ENCODE results near the gene C10orf67. TPM values are rescaled to one million over a fixed set of nuclear protein-coding genes. Genes with fewer than 3 reads are reported as not detected.
"Not testable (repeated sequence)": the region's sequence is repeated elsewhere in the genome, so short reads cannot be mapped to it uniquely, and the experiment has no call there.

C10orf67 gene
- total RNA-seq, 1 experiment from 2014 or later, result not detected

- H3K27me3 ChIP-seq (ENCODE audit: control insufficient read depth, insufficient read depth, low read length), result no peaks in the 10 kb centered on the region
These were observed 46.2 kb upstream of the C10orf67 start for GRCh38 chr10:23390809-23391208.

DNA sequence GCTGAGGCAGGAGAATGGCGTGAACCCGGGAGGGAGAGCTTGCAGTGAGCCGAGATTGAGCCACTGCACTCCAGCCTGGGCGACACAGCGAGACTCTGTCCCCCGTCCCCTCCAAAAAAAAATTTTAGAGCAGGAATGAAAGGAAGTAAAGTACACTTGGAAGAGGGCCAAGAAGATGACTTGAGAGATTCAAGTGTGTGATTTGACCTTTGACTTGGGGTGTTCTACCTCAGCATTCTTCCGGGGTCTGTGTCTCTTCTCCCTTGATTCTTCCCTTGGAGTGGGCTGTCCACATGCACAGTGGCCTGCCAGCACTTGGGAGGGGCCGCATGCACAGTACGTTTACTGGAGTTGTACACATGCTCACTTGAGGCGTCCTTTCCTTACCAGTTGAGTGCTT lies 45.8 kb upstream of the C10orf67 start:
- BruUV-seq (replicated peaks); in situ Hi-C loops (cut with HindIII; ENCODE audit: low pct_unique_long_range_greater_than_20kb, low sequenced_read_pairs); POLR2A ChIA-PET; DNase-seq (ENCODE audit: low read depth, low spot score); H3K27ac ChIP-seq (ENCODE audit: low read length); H3K4me3 ChIP-seq (ENCODE audit: low read depth in 2 of 2, low read length in 2 of 2); intact Hi-C loops (cut with micrococcal nuclease; ENCODE audit: unreplicated experiment); H3K36me3 ChIP-seq (ENCODE audit: control insufficient read depth, insufficient read depth, low read length); H3K9me3 ChIP-seq (ENCODE audit: control insufficient read depth, insufficient read depth, low read depth, low read length); H3K4me1 ChIP-seq (ENCODE audit: control insufficient read depth, insufficient read depth, low read length); H3K27me3 ChIP-seq (ENCODE audit: control insufficient read depth, insufficient read depth, low read length); CTCF ChIA-PET; ATAC-seq: not testable (repeated sequence)

More at GRCh38 chr10:23390809-23391208, 46.2 kb upstream of the C10orf67 start:
- Histone ChIP-seq H3K9me3 (ENCODE audit: control insufficient read depth, insufficient read depth, low read depth, low read length) (no peaks in the 10 kb centered on the region), H3K4me3 (ENCODE audit: low read depth in 2 of 2, low read length in 2 of 2) (no peak overlapping the region), H3K4me1 (ENCODE audit: control insufficient read depth, insufficient read depth, low read length) (no peaks in the 10 kb centered on the region), H3K36me3 (ENCODE audit: control insufficient read depth, insufficient read depth, low read length) (no peaks in the 10 kb centered on the region), H3K27ac (ENCODE audit: low read length) (no peak overlapping the region)
- DNase-seq (ENCODE audit: low read depth, low spot score) (no peak), ATAC-seq (no peak)
- ChIA-PET CTCF (no interaction called here), POLR2A (no interaction called here)
- in situ Hi-C loops (cut with HindIII; ENCODE audit: low pct_unique_long_range_greater_than_20kb, low sequenced_read_pairs) (no loop called here), intact Hi-C loops (cut with micrococcal nuclease; ENCODE audit: unreplicated experiment) (no loop called here)
- no peak for TF ChIP-seq SIN3A (IDR thresholded peaks at IDR 0.05; ENCODE audit: borderline replicate concordance, insufficient read depth, low read depth, low read length)
- TF ChIP-seq POLR2AphosphoS5 (IDR thresholded peaks at IDR 0.05; ENCODE audit: low read depth, low read length), result no peak
- TF ChIP-seq, protein P1, sequence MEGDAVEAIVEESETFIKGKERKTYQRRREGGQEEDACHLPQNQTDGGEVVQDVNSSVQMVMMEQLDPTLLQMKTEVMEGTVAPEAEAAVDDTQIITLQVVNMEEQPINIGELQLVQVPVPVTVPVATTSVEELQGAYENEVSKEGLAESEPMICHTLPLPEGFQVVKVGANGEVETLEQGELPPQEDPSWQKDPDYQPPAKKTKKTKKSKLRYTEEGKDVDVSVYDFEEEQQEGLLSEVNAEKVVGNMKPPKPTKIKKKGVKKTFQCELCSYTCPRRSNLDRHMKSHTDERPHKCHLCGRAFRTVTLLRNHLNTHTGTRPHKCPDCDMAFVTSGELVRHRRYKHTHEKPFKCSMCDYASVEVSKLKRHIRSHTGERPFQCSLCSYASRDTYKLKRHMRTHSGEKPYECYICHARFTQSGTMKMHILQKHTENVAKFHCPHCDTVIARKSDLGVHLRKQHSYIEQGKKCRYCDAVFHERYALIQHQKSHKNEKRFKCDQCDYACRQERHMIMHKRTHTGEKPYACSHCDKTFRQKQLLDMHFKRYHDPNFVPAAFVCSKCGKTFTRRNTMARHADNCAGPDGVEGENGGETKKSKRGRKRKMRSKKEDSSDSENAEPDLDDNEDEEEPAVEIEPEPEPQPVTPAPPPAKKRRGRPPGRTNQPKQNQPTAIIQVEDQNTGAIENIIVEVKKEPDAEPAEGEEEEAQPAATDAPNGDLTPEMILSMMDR (IDR thresholded peaks at IDR 0.05), result no peak
- TF ChIP-seq, protein P2, sequence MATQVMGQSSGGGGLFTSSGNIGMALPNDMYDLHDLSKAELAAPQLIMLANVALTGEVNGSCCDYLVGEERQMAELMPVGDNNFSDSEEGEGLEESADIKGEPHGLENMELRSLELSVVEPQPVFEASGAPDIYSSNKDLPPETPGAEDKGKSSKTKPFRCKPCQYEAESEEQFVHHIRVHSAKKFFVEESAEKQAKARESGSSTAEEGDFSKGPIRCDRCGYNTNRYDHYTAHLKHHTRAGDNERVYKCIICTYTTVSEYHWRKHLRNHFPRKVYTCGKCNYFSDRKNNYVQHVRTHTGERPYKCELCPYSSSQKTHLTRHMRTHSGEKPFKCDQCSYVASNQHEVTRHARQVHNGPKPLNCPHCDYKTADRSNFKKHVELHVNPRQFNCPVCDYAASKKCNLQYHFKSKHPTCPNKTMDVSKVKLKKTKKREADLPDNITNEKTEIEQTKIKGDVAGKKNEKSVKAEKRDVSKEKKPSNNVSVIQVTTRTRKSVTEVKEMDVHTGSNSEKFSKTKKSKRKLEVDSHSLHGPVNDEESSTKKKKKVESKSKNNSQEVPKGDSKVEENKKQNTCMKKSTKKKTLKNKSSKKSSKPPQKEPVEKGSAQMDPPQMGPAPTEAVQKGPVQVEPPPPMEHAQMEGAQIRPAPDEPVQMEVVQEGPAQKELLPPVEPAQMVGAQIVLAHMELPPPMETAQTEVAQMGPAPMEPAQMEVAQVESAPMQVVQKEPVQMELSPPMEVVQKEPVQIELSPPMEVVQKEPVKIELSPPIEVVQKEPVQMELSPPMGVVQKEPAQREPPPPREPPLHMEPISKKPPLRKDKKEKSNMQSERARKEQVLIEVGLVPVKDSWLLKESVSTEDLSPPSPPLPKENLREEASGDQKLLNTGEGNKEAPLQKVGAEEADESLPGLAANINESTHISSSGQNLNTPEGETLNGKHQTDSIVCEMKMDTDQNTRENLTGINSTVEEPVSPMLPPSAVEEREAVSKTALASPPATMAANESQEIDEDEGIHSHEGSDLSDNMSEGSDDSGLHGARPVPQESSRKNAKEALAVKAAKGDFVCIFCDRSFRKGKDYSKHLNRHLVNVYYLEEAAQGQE (IDR thresholded peaks at IDR 0.05; ENCODE audit: insufficient read depth in 1 of 2, low read depth in 2 of 2, low read length in 1 of 2), result no peak
- no peak for TF ChIP-seq TCF7L2 (IDR thresholded peaks at IDR 0.05; ENCODE audit: low read depth, low read length)
- BruUV-seq (replicated peaks), result no TSS peak

DNA sequence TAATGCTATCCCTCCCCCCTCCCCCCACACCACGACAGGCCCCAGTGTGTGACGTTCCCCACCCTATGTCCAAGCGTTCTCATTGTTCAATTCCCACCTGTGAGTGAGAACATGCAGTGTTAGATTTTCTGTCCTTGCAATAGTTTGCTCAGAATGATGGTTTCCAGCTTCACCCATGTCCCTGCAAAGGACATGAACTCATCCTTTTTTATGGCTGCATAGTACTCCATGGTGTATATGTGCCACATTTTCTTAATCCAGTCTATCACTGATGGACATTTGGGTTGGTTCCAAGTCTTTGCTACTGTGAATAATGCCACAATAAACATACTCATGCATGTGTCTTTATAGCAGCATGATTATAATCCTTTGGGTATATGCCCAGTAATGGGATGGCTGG lies 42.9 kb upstream of the C10orf67 start:
- BruUV-seq (replicated peaks); in situ Hi-C loops (cut with HindIII; ENCODE audit: low pct_unique_long_range_greater_than_20kb, low sequenced_read_pairs); ATAC-seq; H3K27me3 ChIP-seq (ENCODE audit: control insufficient read depth, insufficient read depth, low read length); H3K4me3 ChIP-seq (ENCODE audit: low read depth in 2 of 2, low read length in 2 of 2); H3K27ac ChIP-seq (ENCODE audit: low read length); H3K4me1 ChIP-seq (ENCODE audit: control insufficient read depth, insufficient read depth, low read length); H3K36me3 ChIP-seq (ENCODE audit: control insufficient read depth, insufficient read depth, low read length); CTCF ChIA-PET; POLR2A ChIA-PET; intact Hi-C loops (cut with micrococcal nuclease; ENCODE audit: unreplicated experiment); DNase-seq (ENCODE audit: low read depth, low spot score); H3K9me3 ChIP-seq (ENCODE audit: control insufficient read depth, insufficient read depth, low read depth, low read length): not testable (repeated sequence)

Measured in Panc1 (cell line).